NCI-H1417 (cell line): ENCODE data around the gene SYT8.
"Not testable (repeated sequence)": the region's sequence is repeated elsewhere in the genome, so short reads cannot be mapped to it uniquely, and the experiment has no call there.

Source experiments
- DNase-seq, 3 experiments: peaks; one replicate each; lab custom pipeline; 2025; lab: John Stamatoyannopoulos, UW

The SYT8 gene

GRCh38 chr11:1873813-1874150 is 39.0 kb downstream of the SYT8 start:
- DNase-seq, result not testable (repeated sequence)

- DNase-seq, result not testable (repeated sequence)
These were observed 39.8 kb downstream of the SYT8 start for GRCh38 chr11:1874441-1875092.

DNA sequence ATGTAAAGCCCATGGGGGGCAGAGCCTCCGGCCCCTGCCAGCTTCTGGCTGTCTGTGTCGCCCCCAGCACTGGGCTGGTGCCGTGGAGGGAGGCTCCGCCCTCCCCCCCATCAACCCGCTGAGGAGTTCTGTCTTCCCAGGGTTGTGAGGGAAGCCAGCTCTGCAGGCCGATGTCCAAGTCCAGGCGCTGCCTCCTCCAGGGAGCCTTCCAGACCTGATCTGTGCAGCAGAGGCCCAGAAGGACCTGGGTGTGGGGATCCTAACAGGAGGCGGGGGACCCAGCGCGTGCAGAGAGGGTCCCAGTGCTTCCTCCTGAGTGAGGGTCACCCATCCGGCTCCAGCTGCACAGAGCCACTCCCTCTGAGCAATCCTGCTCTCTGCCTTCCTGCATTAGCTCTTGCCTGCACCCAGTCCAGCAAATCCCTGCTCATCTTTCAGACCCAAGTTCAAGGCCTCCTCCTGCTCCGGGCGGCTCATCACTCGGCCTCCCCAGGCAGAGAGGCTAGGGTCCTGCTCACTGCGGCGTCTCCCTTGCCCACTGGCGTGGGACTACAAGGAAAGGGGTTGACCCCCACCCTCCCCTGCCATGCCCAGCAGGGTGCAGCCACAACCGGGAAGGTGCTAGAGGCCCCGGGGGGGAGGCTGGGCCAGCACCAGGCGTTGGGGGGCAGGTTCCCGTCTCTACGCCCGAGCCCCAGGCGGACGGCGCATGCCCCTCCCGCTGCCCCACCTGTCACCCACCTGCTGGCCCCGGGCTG is 40.5 kb downstream of the SYT8 start:
- DNase-seq, result peak in 2 of 3 experiments; percentile 48 to 59

GRCh38 chr11:1875851-1876301 is 41.1 kb downstream of the SYT8 start:
- DNase-seq, result not testable (repeated sequence)

- no peak for DNase-seq
These were observed 41.7 kb downstream of the SYT8 start for GRCh38 chr11:1876361-1877063.

DNA sequence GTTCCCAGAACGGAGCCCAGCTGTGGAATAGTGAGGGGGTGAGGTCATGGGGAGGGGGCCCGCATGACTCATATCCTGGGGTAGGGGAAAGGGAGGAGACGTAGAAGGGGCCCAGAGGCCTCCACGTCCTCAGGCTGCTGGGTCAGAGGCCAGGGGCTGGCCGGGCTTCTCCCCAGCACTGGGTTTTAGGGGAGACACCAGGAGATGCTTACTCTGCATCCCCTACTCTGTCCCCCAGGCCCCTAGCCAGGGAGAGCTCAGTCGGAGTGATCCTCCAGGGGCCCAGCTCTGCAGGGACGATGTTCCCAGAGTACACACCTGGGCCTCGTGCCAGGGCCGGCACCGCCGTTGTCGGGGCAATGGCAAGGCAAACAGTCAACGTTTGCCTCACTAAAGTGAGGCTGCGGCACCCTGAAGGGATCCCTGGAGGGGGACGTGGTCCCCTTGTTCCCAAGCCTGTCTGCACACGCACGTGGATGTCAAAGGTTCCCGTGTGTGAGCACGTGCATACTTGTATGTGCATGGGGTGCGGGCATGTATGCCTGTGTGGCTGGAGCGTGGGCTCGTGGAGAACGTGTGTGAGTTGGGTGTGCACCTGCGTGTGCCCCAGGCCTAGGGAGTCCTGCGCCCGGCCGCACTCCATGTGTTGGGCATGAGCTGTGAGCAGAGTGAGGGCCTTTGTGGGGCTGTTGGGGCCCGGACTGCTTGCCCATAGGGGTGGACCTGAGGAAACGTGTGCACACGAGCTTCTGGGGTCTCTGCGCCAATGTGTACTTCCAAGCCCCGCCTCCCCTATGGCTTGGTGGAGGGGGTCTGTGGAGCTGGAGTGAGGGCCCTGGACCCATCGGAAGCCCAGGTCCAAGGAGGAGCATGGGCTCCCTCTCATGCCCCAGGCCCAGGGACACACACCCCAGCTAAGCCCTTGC is 42.7 kb downstream of the SYT8 start:
- DNase-seq, result peak in 2 of 3 experiments; percentile 32 to 52

- DNase-seq, result no peak
These were observed 43.6 kb downstream of the SYT8 start for GRCh38 chr11:1878137-1879031.

- no peak for DNase-seq
These were observed 44.7 kb downstream of the SYT8 start for GRCh38 chr11:1879342-1879940.

GRCh38 chr11:1879941-1880720 is 45.3 kb downstream of the SYT8 start:
- DNase-seq, result no peak

DNA sequence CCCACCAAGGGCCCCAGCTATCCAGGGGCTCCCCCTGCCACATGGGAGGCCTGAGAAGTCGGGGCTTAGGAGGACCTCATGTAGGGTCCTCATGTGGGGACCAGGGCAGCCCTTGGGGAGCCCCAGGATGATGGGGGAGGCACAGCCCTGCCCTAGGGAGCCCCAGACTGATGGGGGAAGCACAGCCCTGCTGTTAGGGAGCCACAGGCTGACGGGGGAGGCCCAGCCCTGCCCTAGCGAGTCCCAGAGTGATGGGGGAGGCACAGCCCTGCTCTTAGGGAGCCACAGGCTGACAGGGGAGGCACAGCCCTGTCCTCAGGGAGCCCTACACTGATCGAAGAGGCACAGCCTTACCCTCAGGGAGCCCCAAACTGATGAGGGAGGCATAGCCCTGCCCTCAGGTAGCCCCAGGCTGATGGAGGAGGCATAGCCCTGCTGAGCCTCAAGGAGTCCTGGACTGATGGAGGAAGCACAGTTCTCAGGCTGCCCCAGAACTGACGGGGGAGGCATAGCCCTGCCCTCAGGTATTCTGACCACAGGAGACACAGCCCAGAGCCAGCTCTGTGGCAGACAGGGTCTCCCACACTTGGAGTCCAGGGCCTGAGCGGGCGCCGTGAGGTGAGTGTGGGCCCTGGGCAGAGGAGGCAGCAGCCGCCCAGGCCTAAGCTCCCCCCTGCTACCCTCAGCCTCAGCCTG is 46.1 kb downstream of the SYT8 start:
- DNase-seq, result no peak

DNA sequence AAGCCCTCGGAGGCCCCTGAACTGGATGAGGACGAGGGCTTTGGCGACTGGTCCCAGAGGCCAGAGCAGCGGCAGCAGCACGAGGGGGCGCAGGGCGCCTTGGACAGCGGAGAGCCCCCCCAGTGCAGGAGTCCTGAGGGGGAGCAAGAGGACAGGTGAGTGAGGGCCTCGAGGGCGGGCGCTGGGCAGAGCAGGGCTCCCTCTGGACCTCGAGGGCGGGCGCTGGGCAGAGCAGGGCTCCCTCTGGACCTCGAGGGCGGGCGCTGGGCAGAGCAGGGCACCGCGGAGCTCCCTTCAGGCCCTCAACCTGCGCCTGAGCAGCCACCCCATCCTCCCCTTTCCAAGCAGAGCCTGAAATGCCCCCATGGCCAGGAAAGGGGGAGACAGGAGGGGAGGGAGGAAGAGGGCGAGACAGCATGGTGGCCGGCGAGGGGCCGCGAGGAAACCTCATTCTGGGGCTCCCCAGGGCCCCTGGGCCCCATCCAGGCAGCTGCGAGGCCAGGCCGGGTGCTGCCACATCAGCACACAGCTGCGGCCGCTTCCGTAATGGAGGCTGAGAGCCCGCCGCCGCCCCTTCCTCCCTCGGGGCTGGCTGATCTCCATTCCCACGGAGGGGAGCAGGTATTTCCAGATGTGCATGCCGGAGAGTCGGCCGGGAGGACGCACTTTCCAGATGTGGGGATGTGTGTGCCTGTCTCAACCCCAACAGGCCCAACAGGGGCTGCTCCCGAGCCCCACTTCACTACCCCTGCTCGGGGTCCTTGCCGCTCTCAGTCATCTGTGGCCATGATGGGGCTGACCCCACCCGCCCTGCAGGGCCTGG is 46.9 kb downstream of the SYT8 start:
- no peak for DNase-seq

- peak; percentile 41 to 79 (median 71) for DNase-seq
These were observed 47.8 kb downstream of the SYT8 start for GRCh38 chr11:1882265-1883238.

- DNase-seq, result no peak
These were observed 48.8 kb downstream of the SYT8 start for GRCh38 chr11:1883346-1884302.

DNA sequence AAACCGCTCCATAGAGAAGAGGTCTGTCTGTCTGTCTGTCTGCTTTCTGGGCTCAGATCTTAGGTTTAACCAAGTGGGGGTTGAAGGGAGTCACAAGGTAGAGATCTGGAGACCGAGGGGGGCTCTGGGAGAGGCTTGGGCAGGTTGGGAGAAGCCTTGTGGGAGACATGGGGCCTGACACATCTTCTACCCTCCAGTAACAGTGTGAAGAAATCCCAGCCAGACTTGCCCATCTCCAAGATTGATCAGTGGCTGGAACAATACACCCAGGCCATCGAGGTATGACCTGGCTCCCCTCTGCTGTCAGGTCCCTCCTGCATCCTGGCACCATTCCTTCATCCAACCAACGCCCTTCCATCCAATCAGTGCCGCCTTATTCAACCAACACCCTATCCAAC is 49.5 kb downstream of the SYT8 start:
- no peak for DNase-seq

DNA sequence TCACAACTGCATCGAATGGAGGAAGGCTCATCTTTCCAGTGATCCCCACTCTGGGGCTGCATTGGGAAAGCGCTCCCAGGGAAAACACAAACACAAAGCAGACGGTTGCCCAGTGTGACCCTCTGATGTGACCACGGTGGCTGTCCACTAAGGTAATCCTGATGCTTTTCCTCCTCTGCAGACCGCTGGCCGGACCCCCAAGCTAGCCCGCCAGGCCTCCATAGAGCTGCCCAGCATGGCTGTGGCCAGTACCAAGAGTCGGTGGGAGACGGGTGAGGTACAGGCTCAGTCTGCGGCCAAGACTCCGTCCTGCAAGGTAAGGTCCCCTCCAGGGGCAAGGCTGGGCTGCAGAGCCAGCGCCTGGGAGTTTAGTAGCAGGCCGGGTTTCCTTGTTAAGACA is 51.8 kb downstream of the SYT8 start:
- DNase-seq, result not testable (repeated sequence)
